ENCODE measurements around the gene NCAM1.

DNA sequence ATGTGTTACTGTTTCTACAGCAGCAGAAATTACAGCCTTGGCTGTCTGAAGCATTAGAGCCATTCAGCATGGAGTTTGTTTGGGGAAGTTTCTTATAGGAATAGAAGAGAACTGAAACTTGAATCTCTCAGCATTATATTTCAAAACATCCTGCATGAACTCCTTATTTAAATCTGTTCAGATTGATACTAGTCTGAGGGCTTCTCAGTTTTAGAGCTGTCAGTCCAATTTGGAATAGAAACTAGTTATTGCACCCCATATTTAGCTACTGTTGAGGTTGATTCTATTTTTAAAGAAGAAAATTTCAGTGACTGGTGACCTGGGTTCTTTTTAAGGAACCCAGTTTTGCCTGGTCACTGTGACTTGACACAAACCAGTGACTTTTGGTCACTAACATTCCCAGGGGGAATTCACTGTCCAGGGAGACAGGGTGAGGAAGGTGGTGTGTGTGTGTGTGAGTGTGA is 227.2 kb downstream of the NCAM1 start:
- TF ChIP-seq SMARCC2 (IDR thresholded peaks at IDR 0.05; ENCODE audit: low read depth) = no peak
- no peak for TF ChIP-seq CBX5 (IDR thresholded peaks at IDR 0.05; ENCODE audit: borderline replicate concordance, low read depth)
- TF ChIP-seq POLR2AphosphoS5 (IDR thresholded peaks at IDR 0.05; ENCODE audit: control insufficient read depth, insufficient read depth, low read depth, low read length) = no peak
- TF ChIP-seq RBM14 (IDR thresholded peaks at IDR 0.05; ENCODE audit: borderline replicate concordance, insufficient read depth, low read depth, low read length) = no peak
- TF ChIP-seq JUNB (CRISPR knock-in tag; conservative IDR thresholded peaks at IDR 0.05) = no peak
- TF ChIP-seq E2F1 (CRISPR knock-in tag; IDR thresholded peaks at IDR 0.05) = no peak
- no peak for TF ChIP-seq ZZZ3 (IDR thresholded peaks at IDR 0.05)
- no peak for TF ChIP-seq GABPA (tag; conservative IDR thresholded peaks at IDR 0.05; ENCODE audit: low read depth)
- no peak for TF ChIP-seq RFX5 (IDR thresholded peaks at IDR 0.05; ENCODE audit: low read depth, low read length)

Measured in K562 (cell line).